IPS DF 6.9 (cell line): ENCODE results near the gene UVSSA.

Experiments used
- DNase-seq: peaks from one replicate; pipeline ENCODE4 v3.0.0-alpha.2; 2013; ENCODE audit warnings: low read depth, low spot score
- H3K27ac ChIP-seq: one replicate; pipeline ENCODE4 v1.5.1; 2013; ENCODE audit warnings: low read length, control low read depth
- H3K27me3 ChIP-seq: 2 replicates; pipeline ENCODE4 v1.6.1; 2013; ENCODE audit warnings: mild to moderate bottlenecking, low read length; ENCODE audit not compliant: control insufficient read depth, insufficient read depth
- H3K36me3 ChIP-seq: 2 replicates; pipeline ENCODE4 v1.6.1; 2013; ENCODE audit warnings: low read length; ENCODE audit not compliant: control insufficient read depth, insufficient read depth
- H3K4me1 ChIP-seq: 2 replicates; pipeline ENCODE4 v1.6.1; 2013; ENCODE audit warnings: low read length; ENCODE audit not compliant: control insufficient read depth, insufficient read depth
- H3K4me3 ChIP-seq: 2 replicates; pipeline ENCODE4 v1.5.1; 2013; ENCODE audit warnings: mild to moderate bottlenecking, low read length
- H3K9me3 ChIP-seq: 2 replicates; pipeline ENCODE4 v1.6.1; 2013; ENCODE audit warnings: low read length, inconsistent platforms; ENCODE audit not compliant: control insufficient read depth, insufficient read depth
- WGBS: extraction: QIAGEN DNeasy Blood & Tissue Kit; methylation state at CpG from one replicate; pipeline ENCODE4 v1.1.7; 2013; ENCODE audit warnings: mixed read lengths, missing lambda C conversion rate; ENCODE audit not compliant: insufficient read length, insufficient coverage; 5-methylcytosine and 5-hydroxymethylcytosine counted together

UVSSA gene

DNA sequence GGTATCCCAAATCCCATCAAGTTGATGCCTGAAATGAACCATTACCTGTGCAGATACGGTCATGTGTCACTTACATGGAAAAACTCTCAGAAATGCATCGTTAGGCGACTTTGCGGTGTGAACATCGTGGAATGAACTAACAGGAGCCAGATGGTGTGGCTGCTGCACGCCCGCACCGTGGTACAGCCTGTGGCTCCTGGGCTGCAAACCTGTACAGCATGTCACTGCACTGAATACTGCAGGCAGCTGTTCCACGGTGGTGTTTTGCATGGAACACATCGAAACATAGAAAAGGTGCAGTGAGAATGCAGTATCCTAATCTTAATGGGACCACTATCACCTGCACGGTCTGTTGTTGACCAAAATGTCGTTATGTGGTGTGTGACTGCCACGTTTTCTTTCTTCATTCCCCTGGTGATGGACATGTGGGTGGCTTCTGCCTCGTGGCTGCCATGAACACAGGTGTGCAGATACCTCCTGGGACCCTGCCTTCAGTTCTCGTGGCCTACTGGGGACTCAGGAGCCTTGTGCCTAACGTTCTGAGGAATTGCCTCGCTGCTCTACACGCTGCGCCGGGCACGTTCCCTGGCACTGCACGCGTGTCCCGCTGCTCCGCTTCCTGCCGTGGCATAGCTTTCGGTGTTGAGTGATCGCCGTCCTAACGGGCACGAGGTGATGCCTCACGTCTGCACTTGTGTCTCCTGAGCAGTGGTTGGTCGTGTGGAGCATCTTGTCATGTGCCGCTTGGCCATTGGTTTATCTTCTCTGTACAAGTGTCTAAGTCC is 38.9 kb upstream of the UVSSA start:
- DNase-seq = no peak
- Histone ChIP-seq H3K9me3 (no peaks in the 10 kb centered on the region), H3K4me3 (no peak overlapping the region), H3K27ac (no peak overlapping the region), H3K27me3 (no peaks in the 10 kb centered on the region), H3K36me3 (peaks cover 10% of the 10 kb centered on the region), H3K4me1 (peaks cover 3% of the 10 kb centered on the region; the same call in 1 of the 2 replicates)
- WGBS = no CpG with 5 or more reads among the region's 34 CpGs

DNA sequence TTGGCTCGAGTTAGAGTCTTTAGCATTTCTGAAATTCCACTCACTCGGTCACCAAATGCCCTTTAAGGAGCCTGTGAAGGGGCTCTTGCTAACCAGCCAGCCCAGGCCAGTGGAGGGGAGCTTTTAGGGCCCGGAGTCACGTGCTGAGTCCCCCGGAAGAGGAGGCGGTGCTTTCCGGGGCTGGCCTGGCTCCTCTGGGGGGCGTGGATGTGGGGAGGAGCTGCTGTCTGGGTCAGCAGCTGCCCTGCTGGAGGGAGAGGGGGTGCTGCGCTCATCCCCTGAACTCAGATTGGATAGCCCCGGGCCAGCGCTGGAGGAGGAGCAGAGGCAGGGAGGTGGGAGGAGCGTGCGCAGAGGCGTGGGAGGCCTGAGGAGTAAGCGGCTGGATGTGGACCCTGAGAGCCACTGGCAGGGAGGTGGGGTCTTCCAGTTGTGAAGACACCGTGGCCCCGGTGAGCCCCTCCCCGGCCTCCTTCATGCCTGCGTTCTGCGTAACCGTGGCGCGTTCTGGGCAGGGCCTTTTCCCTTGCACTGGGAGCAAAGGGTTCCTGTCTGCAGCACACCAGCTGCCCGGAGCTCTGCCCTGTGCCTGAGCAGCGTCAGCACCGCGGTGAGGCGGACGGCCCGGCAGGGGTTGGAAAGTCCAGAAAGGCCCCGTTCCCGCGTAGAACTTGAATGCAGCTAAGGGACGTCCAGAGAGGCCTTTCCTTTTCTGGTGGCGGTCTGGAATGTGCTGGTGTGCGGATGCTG is 37.6 kb upstream of the UVSSA start:
- Histone ChIP-seq H3K27ac (no peak overlapping the region), H3K4me1 (peaks cover 3% of the 10 kb centered on the region; the same call in 1 of the 2 replicates), H3K9me3 (no peaks in the 10 kb centered on the region), H3K27me3 (no peaks in the 10 kb centered on the region), H3K36me3 (peaks cover 18% of the 10 kb centered on the region), H3K4me3 (peak overlapping the region; percentile 8; the same call in 1 of the 2 replicates)
- DNase-seq = peak; percentile 88
- WGBS = no CpG with 5 or more reads among the region's 36 CpGs

DNA sequence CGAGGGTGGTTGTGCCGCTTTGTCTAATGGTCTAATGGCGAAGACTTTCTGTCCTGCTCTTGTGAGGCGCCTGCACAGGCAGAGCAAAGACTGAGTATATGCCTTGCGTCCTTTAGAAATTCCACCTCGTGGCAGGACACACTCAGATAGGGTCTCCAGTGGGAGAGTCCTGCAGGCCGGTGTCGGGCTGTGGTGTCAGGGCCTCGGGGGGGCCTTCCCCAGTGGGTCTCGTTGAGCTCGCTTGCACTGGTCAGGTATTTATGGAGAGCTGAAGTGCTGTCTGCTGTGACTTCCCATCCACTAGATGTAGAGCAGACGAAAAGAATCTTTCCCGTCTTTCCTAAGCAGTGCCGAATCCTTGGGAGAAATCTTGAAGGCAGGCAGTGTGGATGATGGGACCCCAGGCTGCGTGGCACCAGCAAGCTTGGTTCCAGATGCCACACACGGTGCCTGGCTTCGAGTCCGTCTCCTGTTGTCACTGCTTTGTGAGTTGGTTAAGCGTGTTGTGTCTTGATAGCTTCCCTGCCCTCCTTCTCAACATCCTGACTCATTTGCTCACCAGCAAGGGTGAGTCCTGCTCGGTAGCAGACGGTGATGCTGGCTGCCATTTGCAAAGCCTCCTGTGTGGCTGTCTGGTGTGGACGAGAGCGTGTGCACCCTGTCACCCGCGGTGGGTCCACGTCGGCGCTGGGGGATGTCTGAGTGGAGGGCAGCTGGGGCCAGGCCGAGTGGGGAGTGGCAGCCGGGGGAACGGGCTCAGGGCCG is 36.8 kb upstream of the UVSSA start:
- Histone ChIP-seq H3K27ac (no peak overlapping the region), H3K36me3 (peaks cover 19% of the 10 kb centered on the region), H3K27me3 (no peaks in the 10 kb centered on the region), H3K4me1 (peaks cover 3% of the 10 kb centered on the region; the same call in 1 of the 2 replicates), H3K9me3 (no peaks in the 10 kb centered on the region), H3K4me3 (no peak overlapping the region)
- DNase-seq = no peak
- WGBS = no CpG with 5 or more reads among the region's 32 CpGs

DNA sequence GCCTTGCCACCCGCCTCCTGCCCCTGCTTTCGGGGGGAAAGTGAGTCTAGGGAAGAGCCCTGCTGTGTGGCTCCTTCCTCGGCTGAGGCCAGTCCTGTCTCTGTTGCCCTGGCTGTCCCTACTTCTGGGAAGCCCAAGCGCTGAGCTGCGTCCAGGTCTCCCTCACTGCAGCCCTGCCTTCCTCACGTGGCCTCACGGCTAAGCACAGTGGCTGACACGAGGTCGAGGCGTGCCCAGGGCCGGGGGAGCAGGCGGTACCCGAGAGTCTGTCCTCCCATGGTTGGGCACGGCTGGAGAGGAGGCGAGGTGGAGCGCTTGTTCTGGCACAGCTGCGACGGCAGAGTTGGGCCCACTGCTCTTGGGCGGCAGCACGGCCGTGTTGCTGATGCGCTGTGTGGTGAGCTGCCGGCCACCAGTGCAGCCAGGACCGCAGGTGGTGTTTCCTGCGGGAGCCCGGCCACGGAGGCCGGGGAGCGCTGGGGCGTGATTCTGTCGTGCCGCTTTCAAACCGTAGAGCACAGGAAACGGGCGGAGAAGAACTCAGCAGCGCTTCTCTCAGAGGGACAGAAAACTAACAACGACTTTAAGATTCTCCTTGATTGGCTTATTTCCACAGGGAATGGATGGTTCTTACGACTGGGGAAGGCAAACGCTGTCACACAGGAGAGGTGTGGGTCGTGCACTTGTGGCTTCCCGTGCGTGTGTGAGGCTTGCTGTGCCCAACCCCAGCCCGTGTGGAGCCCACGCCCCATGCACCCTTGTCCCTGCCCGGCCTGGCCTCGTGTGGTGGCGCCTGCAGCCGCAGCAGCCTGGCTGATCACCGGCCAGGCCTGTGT is 36.0 kb upstream of the UVSSA start:
- Histone ChIP-seq H3K9me3 (no peaks in the 10 kb centered on the region), H3K36me3 (peaks cover 24% of the 10 kb centered on the region), H3K27ac (no peak overlapping the region), H3K4me3 (no peak overlapping the region; the same call in 1 of the 2 replicates), H3K4me1 (peaks cover 3% of the 10 kb centered on the region; the same call in 1 of the 2 replicates), H3K27me3 (no peaks in the 10 kb centered on the region)
- no peak for DNase-seq
- no CpG with 5 or more reads among the region's 49 CpGs for WGBS

DNA sequence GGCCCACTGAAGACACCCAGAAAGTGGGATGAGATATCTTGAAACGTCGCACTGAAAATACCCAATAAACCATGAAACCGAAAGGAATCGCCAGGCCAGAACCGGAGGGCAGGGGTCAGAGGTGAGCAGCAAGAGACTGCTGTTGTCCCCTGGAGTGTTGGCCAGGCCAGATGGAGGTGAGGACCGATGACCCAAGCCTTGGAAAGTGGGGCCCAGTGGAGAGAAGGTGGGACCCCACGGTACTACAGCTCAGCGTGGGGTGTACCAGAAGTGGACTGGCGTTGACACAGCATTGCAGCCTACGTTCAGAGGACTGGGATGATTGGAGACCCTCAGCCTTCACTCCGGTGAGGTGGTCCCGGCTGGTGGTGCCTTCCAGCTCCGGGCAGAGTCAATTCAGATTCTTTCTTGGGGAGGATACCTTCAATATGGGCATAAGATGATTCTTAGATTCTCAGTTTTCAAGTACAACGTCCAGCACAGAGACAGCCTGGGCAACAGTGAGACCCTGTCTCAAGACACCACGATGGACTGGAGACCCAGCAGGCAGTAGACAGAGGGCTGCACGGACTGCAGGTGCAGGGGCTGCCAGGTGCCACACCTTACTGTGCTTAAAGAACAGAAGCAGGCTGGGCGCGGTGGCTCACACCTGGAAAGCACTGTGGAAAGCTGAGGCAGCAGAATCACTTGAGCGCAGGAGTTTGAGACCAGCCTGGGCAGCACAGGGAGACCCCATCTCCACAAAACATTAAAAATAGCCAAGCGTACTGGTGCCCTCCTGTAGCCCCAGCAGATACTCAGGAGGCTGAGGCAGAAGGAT is 34.0 kb upstream of the UVSSA start:
- no peaks in the 10 kb centered on the region for H3K9me3 ChIP-seq
- H3K27ac ChIP-seq = no peak overlapping the region
- H3K4me3 ChIP-seq = no peak overlapping the region
- H3K4me1 ChIP-seq = peaks cover 3% of the 10 kb centered on the region; the same call in 1 of the 2 replicates
- peaks cover 37% of the 10 kb centered on the region for H3K36me3 ChIP-seq
- no peak for DNase-seq
- no peaks in the 10 kb centered on the region for H3K27me3 ChIP-seq
- no CpG with 5 or more reads among the region's 20 CpGs for WGBS

DNA sequence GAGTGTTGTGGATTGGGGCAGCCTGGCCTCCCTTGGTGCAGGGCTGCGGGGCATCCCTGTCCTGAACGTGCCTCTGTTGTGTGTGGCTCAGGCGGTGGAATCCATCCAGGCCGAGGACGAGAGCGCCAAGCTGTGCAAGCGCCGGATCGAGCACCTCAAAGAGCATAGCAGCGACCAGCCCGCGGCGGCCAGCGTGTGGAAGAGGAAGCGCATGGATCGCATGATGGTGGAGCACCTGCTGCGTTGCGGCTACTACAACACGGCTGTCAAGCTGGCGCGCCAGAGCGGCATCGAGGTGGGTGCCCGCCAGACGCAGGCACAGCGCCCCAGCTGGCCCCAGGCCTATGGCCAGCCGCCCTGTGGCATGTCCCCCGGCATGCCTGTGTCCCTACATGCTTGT is 31.7 kb upstream of the UVSSA start:
- WGBS = no CpG with 5 or more reads among the region's 28 CpGs
- Histone ChIP-seq H3K9me3 (no peaks in the 10 kb centered on the region), H3K4me1 (no peaks in the 10 kb centered on the region), H3K36me3 (peaks cover 40% of the 10 kb centered on the region), H3K27ac (no peak overlapping the region), H3K4me3 (no peak overlapping the region), H3K27me3 (no peaks in the 10 kb centered on the region)
- no peak for DNase-seq

DNA sequence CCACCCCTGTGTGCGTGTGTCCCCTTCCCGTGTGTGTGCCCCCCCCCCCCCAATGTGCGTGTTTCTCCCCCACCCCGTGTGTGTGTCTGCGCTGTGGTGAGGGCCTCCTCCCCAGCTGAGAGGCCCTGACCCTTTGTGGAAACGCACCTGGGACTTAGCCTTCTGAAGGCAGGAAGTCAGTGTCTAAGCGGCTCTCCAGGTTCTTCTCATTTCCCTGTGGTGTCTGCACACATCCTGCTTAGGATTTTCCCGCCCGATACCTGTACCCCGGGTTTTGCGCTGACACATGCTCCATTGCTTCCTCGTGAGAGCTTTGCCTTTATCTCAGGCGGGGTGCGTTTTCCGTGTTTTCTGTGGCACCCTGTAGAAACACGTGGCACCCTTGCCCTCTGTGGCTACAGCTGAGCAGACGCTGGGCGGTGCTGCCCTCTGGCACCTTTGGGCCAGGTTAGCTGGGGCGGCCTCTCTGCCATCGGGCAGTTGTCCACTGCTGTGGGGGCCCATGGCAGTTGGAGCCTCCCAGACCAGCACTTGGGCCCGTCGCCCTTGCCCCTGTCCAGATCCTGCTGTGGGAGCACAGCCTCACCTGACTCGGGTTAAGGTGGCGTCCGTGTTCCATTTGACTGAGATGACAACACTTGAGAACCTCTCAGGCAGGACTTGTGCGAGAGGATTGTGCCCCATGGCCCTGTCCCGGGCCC is 31.0 kb upstream of the UVSSA start:
- no peaks in the 10 kb centered on the region for H3K4me1 ChIP-seq
- H3K27ac ChIP-seq = no peak overlapping the region
- no peak overlapping the region for H3K4me3 ChIP-seq
- WGBS = no CpG with 5 or more reads among the region's 27 CpGs
- DNase-seq = no peak
- peaks cover 40% of the 10 kb centered on the region for H3K36me3 ChIP-seq
- no peaks in the 10 kb centered on the region for H3K27me3 ChIP-seq
- no peaks in the 10 kb centered on the region for H3K9me3 ChIP-seq

DNA sequence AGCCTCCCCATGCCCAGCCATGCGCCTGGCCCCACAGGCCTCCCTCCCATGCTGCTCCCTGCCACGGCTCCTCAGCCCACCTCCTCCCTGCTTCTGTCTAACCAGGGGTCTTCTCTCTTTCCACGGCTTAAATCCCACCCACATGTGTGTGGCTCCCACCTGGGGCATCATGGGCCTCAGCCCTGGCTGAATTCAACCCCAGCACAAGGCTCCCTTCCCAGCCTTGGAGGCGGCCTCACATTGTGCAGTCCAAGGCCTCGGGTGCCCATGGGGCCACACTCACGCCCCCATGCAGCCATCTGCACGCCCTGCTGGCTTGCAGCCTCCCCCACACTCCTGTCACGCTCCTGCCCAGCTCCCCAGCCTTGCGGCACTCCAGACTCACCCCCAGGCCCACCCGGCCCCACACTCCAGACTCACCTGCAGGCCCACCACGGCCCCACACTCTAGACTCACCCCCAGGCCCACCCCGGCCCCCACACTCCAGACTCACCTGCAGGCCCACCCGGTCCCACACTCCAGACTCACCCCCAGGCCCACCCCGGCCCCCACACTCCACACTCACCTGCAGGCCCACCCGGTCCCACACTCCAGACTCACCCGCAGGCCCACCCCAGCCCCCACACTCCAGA is 30.4 kb upstream of the UVSSA start:
- H3K27me3 ChIP-seq = no peaks in the 10 kb centered on the region
- no peak for DNase-seq
- peaks cover 40% of the 10 kb centered on the region for H3K36me3 ChIP-seq
- H3K9me3 ChIP-seq = no peaks in the 10 kb centered on the region
- no peak overlapping the region for H3K4me3 ChIP-seq
- no CpG with 5 or more reads among the region's 16 CpGs for WGBS
- H3K27ac ChIP-seq = no peak overlapping the region
- H3K4me1 ChIP-seq = no peaks in the 10 kb centered on the region
